AG20443 (cell line): ENCODE data around the gene HTR5A.
"Not testable (repeated sequence)": the region's sequence is repeated elsewhere in the genome, so short reads cannot be mapped to it uniquely, and the experiment has no call there.

Experiments
- DNase-seq: peaks from one replicate; pipeline ENCODE4 v3.0.0; 2012; ENCODE audit warnings: low spot score, mixed read lengths

HTR5A gene

GRCh38 chr7:155069992-155070751 is at the start of gene HTR5A:
HTR5A (plus strand) TSS chr7:155070324; CDS start chr7:155070900, 576 bp downstream.
- DNase-seq: peak; percentile 98

DNA sequence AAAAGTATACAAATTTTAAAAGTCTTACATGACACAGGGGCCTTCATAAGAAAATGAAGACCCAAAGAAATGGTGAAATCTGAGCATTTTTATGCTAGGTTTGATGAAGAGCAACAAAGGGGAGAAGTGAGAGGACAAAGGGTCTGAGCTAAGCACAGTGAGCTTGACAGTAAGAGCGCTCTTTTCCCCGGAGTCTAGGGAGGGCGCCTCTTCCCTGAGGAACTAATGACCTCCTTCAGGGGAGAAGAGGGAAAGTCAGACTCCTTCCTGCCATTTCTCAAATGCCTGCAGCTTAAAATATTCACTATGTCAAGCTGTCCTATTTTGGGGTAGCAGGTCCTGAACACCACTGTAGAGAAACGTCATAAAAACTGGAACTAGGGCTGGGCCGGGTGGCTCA is 49.1 kb upstream of the HTR5A start:
- no peak for DNase-seq

DNA sequence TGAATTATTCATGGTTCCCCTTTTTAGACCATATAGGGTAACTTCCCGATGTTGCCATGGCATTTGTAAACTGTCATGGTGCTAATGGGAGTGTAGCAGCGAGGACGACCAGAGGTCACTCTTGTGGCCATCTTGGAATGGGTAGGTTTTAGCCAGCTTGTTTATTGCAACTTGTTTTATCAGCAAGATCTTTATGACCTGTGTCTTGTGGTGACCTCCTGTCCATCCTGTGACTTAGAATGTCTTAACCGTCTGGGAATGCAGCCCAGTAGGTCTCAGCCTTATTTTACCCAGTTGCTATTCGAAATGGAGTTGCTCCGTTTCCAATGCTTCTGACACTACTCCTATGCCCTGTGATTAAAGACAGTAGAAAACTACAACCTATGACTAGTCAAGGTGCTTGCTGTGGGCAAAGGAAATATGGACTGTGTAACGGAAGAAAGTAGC is 48.4 kb upstream of the HTR5A start:
- no peak for DNase-seq

GRCh38 chr7:155027879-155028278 is 42.2 kb upstream of the HTR5A start:
- DNase-seq: no peak

- no peak for DNase-seq
These were observed 37.1 kb upstream of the HTR5A start for GRCh38 chr7:155032978-155033377.

GRCh38 chr7:155034495-155034894 is 35.6 kb upstream of the HTR5A start:
- not testable (repeated sequence) for DNase-seq

GRCh38 chr7:155038335-155038734 is 31.8 kb upstream of the HTR5A start:
- no peak for DNase-seq

DNA sequence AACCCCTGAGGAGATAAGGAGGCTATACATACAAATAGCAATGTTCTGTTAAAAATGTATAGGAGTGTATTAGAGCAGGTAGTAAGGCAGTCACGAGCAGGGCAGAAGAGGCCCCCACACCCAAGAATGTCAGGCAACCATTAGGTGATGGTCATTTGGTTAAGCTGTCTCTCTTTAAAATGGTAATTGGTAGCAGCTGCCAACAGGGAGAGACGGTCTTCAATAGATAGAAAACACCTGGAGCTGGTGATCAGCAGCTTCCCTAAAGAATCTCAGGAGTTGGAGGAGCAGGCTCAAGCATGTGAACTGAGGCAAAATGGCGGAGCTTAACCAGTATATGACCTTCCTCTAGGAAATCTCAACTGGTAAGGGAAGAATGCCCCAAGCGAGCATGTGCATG is 26.4 kb upstream of the HTR5A start:
- no peak for DNase-seq

DNA sequence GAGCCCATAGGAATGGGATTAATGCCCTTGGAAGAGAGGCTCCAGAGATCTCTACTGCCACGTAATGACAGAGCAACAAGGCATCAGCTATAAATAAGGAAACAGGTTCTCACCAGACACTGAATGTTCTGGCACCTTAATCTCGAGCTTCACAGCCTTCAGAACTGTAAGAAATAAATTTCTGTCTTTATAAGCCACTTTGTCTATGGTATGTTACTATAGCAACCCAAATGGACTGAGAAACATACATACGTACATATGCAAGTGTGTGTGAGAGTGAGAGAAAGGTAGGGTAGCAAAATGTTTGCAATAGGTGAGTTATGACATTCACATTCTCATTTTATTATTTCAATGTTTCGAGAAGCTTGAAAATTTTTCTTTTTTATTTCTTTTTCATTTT is 22.1 kb upstream of the HTR5A start:
- DNase-seq: no peak

DNA sequence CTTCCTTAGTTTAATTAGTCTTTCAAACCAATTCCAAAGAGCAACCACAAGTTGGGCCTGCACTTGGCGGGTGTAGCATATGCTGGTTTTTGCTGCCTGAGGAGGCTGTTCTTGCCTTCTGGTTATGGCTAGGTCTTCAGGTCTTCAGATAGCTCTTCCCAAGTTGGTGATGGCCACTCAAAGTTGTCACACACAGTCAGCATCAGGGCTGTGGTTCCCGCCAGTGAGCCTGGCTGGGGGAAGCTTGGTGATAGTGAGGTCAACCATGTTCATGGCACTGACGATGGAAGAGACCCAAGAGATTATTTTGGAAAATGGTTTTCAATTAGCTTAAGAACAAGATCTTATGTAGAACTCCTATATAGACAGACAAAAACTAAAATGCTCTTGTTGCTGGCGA is 18.8 kb upstream of the HTR5A start:
- no peak for DNase-seq

DNA sequence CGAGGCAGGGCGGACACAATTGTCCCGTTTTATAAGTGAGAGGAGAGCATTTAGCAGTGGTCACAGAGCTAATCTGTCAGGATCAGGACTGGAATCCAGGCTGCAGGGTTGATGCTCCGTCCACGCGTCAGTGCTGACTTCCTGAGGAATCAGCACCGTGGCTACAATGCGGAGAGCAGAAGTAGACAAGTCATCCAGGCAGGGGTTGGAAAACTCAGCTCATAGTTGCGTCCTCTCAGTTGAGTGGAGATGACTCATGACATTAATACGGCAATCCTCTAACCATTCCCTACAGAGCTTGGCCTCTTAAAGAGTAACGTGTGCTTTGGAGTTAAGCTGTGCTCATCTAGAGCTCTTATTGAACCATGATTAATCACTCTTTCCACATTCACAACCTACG is 17.1 kb upstream of the HTR5A start:
- DNase-seq: no peak

DNA sequence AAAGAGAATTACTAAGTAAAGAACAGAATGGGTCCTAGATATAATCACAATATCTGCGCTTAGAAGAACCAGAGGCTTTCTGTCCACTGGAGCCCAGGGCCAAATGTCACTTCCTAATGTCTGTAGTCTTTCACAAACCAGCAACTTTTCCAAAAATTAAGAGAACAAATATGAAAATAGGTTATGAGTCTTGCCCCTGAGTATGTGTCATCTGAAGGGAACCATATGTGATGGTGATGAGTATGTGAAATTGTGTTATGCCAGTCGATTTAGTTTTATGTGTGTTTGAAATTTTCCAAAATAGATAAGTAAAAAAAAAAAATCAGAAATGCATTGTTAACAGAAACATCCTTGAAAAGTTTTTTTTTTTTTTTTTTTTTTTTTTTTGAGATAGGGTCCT is 15.4 kb upstream of the HTR5A start:
- no peak for DNase-seq

- DNase-seq: no peak
These were observed 13.0 kb upstream of the HTR5A start for GRCh38 chr7:155057076-155057475.

GRCh38 chr7:155058896-155059295 is 11.2 kb upstream of the HTR5A start:
- no peak for DNase-seq

- DNase-seq: no peak
These were observed 10.4 kb upstream of the HTR5A start for GRCh38 chr7:155059703-155060102.

DNA sequence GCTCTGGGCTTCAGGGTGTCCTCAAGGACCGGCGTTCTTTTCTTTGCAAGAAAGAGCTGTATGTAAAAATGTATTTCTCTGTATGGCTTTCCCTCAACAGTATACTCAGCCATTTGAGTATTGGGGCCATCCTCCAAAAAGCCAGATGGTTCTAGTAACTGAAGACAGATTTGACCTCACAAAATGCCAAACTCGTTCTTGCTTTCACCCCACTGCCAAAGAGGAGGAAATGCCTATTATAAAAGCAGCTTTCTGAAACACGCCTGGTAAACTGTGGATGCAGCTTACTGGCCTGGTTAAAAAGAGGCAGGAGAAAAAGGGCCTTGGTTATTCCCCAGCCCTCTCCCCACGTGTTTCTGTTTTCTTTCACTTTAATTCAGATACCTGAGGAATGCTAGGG is 7.7 kb upstream of the HTR5A start:
- no peak for DNase-seq

DNA sequence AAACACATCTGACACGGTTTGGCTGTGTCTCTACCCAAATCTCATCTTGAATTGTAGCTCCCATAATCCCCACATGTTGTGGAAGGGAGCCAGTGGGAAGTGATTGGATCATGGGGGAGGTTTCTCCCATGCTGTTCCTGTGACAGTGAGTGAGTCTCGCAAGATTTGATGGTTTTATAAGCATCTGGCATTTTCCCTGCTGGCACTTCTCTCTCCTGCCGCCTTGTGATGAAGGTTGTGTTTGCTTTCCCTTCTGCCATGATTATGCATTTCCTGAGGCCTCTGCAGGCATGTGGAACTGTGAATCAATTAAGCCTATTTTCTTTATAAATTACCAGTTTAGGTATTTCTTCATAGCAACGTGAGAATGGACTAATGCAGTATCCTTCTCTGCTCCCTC is 5.9 kb upstream of the HTR5A start:
- no peak for DNase-seq

DNA sequence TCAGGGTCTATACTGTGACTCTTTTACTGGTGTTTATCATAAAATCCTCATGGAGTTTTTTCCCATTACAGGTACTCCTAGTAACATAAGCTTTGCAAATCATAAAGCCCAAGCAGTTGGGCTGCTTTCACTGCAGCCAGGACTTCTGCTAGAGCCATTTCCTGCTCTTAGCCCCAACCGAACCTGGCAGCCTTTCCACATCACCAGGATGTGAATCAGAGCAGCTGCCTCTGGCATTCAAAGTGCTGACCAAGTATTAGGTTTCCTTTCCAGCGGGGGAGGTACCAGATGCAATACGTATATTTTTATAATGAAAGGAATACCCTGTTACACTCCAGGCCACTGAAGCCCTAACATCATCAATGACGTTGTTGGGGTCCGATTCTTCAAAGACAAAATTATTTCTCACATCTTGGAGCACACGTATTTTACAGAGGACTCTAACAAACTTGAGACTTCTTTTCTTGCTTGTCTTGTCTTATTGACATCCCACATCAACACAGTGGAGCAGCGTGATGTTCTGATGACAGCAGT is 3.6 kb upstream of the HTR5A start:
- peak; percentile 77 for DNase-seq

DNA sequence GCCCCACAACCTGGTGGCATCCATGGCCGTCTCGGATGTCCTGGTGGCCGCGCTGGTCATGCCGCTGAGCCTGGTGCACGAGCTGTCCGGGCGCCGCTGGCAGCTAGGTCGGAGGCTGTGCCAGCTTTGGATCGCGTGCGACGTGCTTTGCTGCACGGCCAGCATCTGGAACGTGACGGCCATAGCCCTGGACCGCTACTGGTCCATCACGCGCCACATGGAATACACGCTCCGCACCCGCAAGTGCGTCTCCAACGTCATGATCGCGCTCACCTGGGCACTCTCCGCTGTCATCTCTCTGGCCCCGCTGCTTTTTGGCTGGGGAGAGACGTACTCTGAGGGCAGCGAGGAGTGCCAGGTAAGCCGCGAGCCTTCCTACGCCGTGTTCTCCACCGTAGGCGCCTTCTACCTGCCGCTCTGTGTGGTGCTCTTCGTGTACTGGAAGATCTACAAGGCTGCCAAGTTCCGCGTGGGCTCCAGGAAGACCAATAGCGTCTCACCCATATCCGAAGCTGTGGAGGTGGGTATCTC is 1.1 kb downstream of the HTR5A start:
- no peak for DNase-seq

GRCh38 chr7:155071916-155072571 is 1.9 kb downstream of the HTR5A start:
- no peak for DNase-seq

GRCh38 chr7:155073922-155074321 is 3.8 kb downstream of the HTR5A start:
- DNase-seq: no peak

GRCh38 chr7:155084021-155084420 is 13.9 kb downstream of the HTR5A start:
- no peak for DNase-seq

DNA sequence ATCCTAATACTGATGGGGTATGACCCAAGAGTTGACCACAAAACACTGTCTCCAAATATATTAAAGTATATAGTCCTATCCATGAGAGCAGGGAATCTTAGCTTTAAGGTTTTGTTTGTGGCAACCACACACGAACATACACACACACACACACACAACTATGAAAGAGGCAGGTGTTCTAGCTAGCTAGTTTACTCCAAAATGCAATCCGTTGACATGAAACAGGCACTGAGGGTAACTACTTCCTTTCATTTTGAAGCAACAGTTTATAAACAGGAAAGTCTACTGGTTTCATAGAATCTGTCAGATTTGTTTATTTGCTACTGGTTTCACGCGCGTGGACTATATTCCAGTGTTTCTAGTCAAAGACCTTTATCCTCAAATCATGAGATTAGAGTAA is 14.8 kb downstream of the HTR5A start:
- DNase-seq: no peak
